Activated naive CD4-positive, alpha-beta T cell (primary cell): ENCODE results near the gene RPTOR.
A peak's percentile ranks its signal among the peaks of the same experiment; 100 is the strongest.

Experiments
- DNase-seq, 4 experiments: peaks; one replicate each; lab custom pipeline; 2025; lab: John Stamatoyannopoulos, UW

The RPTOR gene

DNA sequence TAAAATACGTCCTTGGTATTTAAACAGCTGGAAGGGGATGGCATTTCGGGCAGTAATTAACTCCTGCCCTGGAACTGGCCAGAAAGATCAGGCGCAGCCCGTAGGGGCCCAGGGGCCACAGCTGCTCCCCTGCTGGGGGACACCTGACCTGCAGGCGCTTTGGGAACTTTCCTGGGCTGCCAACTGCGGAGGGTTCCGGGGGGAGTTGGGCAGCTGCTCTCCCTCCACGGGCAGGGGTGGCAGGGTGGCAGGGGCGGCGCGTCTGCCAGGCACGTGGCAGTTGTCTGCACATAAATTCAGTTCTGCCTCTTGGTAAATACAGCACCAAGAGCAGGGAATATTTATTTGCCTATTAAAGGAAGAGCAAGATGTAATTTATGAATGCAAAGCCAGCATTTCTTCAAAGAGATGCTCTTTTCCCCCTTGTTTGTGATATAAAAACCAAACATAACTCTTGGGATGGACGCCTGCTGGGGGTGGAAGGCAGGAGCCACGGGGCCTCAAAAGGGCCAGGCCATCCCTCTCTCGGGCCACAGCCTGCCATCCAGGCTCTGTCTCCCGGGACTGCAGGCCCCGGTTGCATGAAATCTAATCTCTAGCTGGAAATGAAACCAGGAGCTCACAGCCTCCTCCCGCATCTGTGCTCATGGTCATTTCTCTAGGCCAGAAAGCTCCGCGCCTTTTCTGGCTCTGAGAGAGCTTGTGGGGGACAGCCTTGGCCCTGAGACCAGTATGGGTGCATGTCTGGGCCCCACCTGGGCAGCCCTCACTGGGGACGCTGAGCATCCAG lies 417.1 kb downstream of the RPTOR start:
- no peak for DNase-seq

DNA sequence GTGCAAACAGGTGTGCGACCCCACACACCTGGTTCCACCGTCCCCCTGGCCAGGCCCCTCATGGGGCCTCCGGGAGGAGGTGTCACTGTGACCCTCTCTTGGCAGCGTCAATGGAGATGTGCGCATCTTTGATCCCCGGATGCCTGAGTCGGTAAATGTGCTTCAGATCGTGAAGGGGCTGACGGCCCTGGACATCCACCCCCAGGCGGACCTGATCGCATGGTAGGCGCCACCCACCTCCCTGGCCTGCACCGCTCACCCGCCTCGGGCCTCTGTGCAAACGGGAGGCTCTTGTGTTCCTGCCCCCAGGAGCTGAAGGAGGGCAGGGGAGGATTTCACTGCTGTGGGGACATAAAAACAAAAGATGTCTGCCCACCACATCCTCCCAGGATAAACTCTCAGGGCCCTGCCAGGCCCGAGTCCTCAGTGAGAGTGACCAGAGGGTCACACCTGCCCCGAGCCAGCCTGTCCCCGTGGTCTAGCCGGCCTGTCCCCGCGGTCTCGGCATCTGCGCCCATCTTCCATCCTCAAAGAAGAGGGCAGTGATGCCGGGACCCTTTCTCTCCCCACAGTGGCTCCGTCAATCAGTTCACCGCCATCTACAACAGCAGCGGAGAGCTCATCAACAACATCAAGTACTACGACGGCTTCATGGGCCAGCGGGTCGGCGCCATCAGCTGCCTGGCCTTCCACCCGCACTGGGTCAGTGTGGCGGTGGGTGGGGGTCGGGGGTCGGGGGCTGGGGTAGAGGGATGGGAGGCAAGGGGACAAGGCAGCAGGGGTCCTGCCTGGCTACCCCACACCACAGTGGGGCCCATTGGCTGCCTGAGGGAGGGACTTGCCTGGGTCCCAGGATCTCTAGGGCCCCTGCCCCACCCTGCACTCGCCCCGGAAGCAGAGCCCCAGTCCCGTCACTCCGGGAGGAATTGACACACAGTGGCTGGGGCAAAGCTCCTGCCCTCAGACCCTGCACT lies 418.0 kb downstream of the RPTOR start:
- no peak for DNase-seq

DNA sequence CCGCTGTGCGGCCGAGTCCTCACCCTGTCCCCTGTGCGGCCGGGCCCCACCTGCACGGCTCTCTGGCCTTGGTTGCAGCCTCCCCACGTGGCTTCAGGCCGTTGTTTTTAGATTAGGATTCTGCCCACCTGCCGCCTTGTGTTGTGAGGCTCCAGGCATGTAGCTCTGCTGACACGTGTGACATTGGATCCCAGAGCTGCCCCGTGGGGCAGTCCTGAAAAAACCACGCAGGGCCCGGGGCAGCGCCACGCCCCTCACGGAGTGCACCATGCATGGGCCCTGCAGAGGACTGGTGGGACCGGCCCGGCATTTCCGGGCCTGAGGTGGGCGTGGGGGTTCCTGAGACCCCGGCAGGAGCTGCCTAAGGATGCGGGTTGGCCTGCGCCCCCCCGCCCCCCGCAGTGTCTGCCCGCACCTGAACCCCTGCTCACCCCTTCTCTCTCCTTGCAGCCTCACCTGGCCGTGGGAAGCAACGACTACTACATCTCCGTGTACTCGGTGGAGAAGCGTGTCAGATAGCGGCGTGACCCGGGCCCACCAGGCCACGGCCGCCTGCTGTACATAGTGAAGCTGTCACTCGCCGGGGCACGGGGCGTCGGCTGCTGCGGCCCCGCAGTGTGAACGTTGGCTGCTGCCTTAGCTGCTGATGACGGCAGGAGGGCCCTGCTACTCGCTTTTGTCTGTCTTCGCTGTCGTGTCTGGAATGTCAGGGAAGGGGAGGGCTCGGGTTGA lies 419.3 kb downstream of the RPTOR start:
- DNase-seq, result no peak

DNA sequence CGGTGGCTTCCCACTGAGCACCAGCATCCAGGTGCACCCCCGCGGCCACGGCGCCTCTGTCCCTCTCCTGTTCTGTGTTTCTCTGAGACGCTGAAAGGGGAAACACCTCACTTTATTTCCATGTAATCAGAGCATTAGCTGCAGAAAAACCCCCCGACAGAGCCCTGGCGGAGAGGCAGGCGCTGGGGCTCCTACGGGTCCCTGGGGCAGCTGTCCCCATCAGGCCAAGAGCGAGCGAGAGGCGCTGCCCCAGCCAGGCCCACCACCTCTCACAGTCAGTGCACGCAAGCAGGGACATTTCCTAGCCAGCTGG lies 419.9 kb downstream of the RPTOR start:
- DNase-seq, result no peak

DNA sequence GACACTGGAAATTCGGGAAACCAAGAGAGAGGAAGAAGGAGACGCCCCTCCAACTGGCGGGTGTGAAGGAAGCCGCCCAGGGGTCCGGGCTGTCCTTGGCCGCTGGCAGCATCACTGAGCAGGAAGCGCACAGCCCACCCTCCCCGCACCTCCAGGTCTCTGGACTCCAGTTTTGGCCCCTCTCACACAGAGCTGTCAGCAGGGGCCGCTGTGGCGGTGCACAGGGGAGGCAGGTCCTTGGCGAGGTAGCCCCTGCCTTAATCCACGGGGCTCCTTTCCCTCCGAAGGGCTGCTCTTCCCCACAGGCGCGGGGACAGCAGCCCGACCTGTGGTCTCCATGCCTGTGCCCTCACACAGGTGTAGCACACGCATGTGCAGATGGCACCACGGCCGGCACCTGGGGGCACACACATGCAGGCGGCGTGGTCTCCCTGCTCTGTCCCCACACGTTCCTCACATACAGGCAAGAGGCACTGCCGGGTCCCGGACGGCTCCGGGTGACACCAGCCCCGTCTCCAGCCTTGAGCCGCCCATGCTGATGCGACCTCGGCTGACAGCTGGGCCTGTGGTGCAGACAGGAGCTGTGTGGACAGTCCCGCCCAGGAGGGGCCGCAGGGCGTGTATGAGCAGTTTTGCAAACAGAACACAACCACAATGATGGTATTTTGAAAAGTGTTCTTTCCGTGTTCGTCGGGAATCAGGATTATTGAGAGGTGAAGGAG lies 420.4 kb downstream of the RPTOR start:
- no peak for DNase-seq

DNA sequence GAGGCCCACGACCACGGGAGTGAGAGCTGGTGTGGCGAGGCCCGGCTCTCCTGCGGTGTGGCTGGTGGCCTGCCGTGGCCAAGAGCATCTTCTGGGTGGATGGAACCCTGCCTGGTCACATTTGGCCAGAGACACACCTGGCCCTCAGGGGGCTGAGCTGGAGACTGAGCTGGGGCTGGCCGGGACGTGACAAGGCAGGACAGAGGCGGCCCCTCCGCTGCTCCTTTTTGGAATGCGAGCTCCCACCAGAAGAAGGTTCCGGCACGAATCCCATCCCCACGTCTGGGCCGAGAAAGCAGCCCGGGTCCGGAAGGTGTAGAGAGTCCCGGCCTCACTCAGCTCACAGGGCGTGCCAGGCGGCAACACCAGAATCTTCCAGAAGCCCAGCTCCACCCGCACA lies 421.0 kb downstream of the RPTOR start:
- DNase-seq, result no peak

DNA sequence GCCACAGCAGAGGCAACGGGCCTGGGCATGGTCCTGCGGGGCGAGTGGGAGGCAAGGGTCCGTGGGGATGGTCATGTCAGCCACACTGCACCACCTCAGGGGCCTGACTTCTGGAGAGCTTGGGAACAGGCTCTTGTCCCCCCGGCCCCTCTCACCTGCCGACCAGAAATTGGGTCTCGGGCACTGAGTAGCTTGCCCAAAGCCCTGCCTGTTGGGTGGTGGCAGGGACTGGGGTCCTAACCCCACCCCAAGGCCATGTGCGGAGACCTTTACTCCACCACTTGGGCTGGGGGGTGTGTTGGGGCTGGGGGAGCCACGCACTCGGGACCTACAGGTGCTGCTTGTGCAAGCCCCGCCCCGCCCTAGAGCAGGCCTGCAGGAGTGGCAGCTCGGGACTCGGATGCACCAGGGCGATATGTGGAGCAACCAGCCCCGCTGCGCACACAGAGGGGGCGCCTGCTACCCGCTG lies 422.8 kb downstream of the RPTOR start:
- DNase-seq, result no peak

DNA sequence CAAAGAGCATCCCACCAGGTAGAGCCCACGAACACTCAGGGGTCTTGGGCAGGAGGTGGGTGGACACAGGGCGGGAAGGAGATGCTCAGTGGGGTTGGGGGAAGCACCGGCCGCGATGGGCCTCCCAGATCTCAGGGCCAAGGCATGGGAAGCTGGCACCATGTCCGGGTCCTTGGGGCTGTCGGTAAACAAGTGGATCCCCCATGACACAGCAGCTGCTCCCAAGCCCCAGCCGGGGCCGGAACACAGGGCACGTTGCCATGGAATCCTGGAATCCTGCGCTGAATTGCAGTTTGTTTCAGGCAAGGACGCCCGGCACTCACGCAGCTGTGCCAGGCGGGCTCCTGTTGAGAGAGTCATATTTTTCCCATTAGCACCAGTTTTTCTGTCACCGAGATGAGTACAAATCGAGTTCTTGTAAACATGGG lies 424.0 kb downstream of the RPTOR start:
- DNase-seq, result no peak

DNA sequence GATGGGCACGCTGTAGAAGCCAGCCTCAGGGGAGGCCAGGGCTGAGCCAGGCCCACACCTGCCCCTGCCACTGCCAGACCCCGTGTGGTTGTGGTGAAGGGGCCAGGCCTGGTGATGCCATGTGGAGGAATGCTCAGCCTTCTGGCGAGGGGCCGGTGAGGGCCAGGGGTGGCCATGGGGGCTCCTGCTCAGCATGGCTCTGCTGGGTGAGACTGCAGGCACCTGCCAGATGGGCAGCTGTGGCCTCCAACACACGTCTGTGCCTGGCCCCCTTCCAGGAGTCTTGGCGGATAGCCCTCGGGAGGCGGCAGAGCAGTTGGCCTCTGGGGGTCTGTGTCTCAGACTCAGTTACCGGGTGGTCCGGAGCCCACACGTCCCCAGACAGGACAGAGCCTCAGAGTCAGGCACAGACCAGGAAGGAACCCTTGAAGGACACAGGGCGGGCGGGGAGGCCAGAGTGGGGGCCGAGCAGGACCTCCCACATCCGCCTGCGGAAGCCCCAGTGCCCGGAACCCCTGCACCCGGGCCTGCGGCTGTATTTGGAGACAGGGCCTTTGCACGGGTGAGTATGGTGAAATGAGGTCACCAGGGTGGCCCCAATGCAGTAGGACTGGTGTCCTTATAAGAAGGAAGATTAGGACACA lies 424.5 kb downstream of the RPTOR start:
- DNase-seq, result no peak

DNA sequence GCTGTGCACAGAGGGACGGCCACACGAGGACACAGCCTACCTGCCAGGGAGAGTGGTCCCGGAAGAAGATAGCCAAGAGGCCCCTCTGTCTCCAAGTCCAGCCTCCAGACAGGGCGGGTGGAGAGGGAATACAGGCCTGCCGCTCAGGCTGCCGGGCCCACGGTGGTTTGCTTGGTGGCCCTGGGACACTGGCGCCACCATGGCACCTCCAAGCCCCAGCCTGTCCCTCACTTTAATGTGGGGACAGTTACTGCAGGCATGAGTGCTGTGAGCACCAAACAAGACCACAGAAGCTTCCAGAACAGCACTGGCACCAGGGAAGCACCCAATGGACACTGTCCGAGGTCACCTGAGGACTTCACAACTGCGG lies 425.0 kb downstream of the RPTOR start:
- DNase-seq, result no peak

DNA sequence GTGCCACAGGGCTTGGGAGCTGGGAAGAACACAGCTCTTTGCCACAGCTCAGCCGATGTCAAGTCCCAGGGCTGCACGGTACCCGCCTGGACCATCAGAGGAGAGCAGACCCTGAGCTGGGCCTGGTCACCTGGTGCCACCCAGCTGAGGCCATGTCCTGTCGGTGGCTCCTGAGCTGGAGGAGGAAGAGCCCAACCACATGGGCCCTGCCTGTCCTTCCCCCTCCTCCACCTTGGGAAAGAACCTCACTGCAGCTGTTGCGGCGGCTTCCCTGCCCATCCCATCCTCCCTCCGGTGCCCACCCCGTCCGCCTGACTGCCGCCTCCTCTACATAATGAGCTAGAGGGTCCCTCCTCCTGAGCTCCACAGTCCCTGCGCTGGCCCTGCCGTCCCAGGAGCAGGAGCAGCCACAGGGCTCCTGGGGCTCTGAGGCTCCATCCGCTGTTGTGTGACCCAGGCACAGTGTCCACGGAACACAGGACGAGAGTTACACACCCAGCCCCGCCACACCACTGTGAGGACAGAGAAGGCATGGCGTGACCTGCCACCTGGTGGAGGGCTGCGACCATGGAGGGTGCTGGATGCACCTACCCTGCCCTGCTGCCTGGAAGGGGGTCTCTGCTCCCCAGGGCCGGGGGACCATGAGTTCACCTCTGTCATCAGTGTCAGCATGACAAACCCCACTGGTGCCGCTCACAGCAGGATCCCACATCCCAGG lies 425.6 kb downstream of the RPTOR start:
- DNase-seq, result peak in 2 of 4 experiments; percentile 32 to 44

DNA sequence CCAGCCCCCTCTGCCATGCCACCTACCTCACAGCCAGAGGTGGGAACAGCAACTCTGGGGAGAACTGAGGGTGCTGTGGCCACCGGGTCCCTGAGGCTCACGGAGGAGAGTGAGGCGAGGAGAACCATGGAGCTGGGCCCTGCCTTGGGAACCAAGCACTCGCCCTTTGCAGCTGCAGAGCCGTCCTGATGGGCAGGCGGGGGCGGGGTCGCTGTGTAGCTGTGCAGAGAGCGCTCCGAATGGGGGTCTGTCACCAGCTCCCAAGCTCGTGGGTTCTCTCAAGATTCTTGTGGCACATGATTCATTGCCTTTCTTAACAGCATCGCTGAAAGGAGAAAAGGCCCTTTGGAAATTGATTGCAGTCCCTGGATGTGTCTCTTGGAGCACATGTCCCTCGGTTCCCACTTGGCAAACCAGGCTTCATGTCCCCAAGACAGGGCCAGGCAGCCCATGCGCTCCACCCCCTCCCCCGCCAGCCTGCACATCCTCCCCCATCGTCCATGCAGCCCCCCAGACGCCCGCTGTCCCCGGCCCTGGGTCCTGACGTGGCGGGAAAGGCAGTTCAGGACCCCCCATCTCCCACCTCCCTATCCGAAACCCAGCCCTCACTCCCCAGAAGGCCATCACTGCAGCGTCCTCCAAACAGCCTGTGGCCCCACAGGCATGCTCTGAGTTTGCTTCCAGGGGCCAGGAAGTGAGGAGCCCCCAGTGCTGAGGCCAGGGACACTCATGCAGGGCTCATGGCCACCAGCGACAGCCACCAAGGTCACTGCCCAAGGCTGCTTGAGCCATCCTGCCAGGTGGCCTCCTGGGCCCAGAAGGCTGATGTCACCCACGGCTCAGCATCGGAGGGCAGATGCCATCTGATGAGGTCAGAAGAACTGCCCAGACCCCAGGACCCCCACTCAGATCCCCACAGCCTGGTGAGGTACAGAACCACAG lies 426.4 kb downstream of the RPTOR start:
- no peak for DNase-seq

DNA sequence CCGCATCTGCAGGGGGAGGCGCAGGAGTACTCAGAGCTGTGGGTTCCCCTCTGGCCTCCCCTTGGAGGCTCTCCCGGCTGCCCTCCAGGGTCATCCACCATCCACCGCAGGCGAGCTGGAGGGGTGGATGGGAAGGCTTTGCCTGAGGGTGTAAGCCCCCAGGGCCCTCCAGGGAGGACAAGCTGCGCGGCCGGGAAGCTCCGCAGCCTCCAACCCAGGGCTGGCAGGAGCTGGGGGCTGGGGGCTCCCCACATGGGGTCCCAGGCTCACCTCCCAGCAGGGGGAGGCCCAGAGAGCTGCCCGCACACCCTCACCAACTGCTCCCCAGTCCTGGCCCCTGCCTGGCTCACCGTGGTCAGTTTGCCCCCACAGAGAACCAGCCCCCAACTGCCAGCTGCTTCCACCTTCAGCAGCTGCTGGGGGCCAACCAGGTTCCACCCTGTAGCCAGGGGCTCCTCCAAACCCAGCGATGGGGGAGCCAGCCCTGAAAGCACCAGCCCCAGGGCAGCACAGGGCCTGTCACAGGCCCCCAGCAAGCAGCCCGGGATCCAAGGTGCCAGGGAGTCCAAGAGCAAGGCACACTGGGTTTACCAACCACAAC lies 427.2 kb downstream of the RPTOR start:
- no peak for DNase-seq

DNA sequence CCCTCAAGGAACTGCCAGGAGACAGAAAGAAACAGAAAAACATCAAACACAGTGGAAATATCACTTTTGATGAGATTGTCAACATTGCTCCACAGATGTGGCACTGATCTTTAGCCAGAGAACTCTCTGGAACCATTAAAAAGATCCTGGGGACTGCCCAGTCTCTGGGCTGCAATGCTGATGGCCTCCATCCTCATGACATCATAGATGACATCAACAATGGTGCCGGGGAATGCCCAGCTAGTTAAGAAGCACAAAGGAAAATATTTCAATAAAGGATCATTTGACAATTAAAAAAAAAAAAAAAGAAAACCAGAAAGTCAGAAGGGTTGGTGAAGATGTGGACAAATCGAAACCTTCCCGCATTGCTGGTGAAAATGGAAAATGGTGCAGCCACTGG lies 432.1 kb downstream of the RPTOR start:
- DNase-seq, result no peak

DNA sequence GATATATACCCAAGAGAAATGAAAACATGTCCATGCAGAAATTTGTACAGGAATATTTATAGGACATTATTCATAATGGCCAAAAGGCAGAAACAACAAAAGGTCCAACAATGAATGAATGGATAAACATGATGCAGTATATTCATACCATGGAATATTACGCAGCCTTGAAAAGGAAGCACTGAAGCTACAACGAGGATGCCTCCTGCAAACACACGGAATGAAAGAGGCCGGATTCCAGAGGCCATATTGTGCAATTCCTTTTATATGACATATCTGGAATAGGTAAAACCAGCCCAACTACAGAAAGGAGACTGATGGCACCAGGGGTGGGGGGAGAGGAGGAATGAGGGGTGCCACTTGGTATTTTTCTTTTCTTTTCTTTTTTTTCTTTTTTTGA lies 432.5 kb downstream of the RPTOR start:
- DNase-seq, result no peak

DNA sequence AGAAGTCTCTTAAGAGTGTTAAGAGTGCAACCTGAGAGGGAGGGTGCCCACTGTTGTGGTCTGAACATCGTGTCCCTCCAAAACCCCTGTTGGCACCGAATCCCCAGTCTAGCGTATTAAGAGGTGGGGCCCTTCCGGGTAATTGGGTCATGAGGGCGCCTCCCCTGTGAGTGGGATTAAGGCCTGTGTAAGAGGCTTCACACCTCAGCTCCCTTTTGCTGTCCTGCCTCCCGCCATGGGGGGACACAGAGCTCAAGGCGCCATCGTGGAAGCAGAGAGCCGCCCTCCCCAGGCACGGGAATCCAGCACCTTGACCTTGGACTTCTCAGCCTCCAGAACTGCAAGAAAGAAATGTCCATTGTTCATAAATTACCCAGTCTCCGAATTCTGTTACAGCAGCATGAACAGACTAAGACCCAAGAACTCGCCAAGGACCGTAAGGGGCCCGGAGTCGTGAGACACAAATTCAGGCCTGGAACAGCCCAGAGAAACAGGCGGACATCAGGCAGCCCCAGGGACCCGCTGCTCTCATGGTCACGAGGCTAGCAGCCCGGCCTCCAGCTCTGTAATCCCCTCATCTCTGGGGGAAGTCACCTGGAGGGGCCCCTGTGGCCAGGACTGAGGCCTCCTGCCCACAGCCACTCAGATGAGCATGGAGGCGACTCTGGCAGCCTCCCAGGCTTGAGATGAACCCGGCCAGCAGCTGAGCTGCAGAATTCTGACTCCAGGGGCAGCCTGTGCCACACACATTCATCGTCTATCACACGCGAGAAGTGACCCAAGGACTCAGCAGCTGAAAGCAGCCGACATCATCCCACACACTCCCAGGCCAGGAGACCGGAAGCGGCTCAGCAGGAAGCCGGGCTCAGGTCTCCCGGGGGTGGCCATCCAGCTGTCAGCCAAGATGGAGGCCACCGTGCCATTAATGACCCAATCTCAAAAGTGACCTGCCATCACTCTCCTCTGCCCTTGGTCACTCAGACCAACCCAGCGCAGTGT lies 434.2 kb downstream of the RPTOR start:
- no peak for DNase-seq

DNA sequence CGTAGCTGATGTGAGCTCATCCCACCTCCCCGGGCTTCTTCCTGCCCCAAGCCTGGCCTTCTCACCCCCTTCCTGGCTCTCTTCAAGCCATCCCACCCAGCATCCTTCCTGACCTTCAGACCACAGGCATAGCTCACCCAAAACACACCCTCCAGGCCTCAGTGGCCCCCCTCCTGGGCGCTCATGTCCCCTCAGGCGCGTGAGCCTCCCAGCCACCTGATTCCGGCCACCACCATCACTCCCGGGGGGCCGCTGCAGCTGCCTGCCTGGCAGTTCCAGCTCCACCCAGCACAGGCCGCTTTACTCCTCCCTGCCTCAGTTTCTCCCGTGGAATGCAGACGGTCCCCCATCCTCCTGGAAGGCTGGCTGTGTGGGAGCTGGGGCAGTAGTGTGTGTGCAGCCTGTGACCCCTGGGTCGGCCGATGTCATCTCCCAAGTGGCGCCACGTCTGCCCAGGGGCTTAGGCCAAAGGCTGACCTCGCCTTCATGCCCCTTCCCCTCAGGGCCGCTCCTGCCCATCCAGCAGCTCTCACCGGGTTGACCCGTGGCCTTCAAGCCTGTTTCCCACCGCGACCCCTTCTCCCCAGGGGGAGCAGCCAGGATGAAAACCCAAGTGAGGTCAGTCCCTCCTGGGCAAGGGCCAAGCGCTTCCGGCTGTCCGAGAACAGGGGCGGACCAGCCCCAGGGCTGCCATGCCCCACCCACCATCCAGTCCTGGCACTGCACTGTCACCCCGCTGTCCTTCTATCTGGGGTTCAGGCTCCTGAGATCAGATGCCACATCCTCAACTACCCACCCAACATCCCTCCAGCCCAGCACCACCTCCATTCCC lies 435.1 kb downstream of the RPTOR start:
- no peak for DNase-seq
